ENCODE measurements around the gene MGAT3.
A peak's percentile ranks its signal among the peaks of the same experiment; 100 is the strongest.

The MGAT3 gene

GRCh38 chr22:39430576-39431150 is 26.1 kb upstream of the MGAT3 start:
- H3K9me3 Mint-ChIP-seq: no peaks in the 10 kb centered on the region
- DNase-seq (ENCODE audit: low spot score in 2 of 2): no peak
- H3K36me3 Mint-ChIP-seq (ENCODE audit: insufficient read depth): peaks cover 27% of the 10 kb centered on the region
- no peak overlapping the region for H3K4me3 Mint-ChIP-seq
- no peaks in the 10 kb centered on the region for H3K4me1 Mint-ChIP-seq
- no peak for ATAC-seq (replicated peaks; ENCODE audit: extremely low read depth, poor library complexity, severe bottlenecking)
- no peak overlapping the region for H3K27ac Mint-ChIP-seq (ENCODE audit: low read depth)
- H3K27me3 Mint-ChIP-seq: no peaks in the 10 kb centered on the region

- Mint-ChIP-seq H3K4me1 (no peaks in the 10 kb centered on the region), H3K36me3 (ENCODE audit: insufficient read depth) (peaks cover 23% of the 10 kb centered on the region), H3K9me3 (no peaks in the 10 kb centered on the region), H3K27ac (ENCODE audit: low read depth) (no peak overlapping the region), H3K4me3 (no peak overlapping the region), H3K27me3 (no peaks in the 10 kb centered on the region)
- DNase-seq (ENCODE audit: low spot score in 2 of 2) (no peak), ATAC-seq (replicated peaks; ENCODE audit: extremely low read depth, poor library complexity, severe bottlenecking) (no peak)
These were observed 25.5 kb upstream of the MGAT3 start for GRCh38 chr22:39431216-39431801.

GRCh38 chr22:39431821-39432251 is 25.0 kb upstream of the MGAT3 start:
- H3K4me3 Mint-ChIP-seq: no peak overlapping the region
- DNase-seq (ENCODE audit: low spot score in 2 of 2) (no peak), ATAC-seq (replicated peaks; ENCODE audit: extremely low read depth, poor library complexity, severe bottlenecking) (no peak)
- H3K9me3 Mint-ChIP-seq: no peaks in the 10 kb centered on the region
- no peaks in the 10 kb centered on the region for H3K27me3 Mint-ChIP-seq
- H3K36me3 Mint-ChIP-seq (ENCODE audit: insufficient read depth): peaks cover 20% of the 10 kb centered on the region
- H3K4me1 Mint-ChIP-seq: no peaks in the 10 kb centered on the region
- H3K27ac Mint-ChIP-seq (ENCODE audit: low read depth): no peak overlapping the region

- ATAC-seq (replicated peaks; ENCODE audit: extremely low read depth, poor library complexity, severe bottlenecking) (no peak), DNase-seq (ENCODE audit: low spot score in 2 of 2) (no peak)
- Mint-ChIP-seq H3K4me3 (no peak overlapping the region), H3K27me3 (no peaks in the 10 kb centered on the region), H3K9me3 (no peaks in the 10 kb centered on the region), H3K4me1 (no peaks in the 10 kb centered on the region), H3K36me3 (ENCODE audit: insufficient read depth) (peaks cover 15% of the 10 kb centered on the region), H3K27ac (ENCODE audit: low read depth) (no peak overlapping the region)
These were observed 24.4 kb upstream of the MGAT3 start for GRCh38 chr22:39432361-39432811.

GRCh38 chr22:39433476-39434242 is 23.2 kb upstream of the MGAT3 start:
- Mint-ChIP-seq H3K27me3 (peaks cover 2% of the 10 kb centered on the region), H3K27ac (ENCODE audit: low read depth) (no peak overlapping the region)

GRCh38 chr22:39434243-39434653 is 22.6 kb upstream of the MGAT3 start:
- H3K27ac Mint-ChIP-seq (ENCODE audit: low read depth): no peak overlapping the region
- H3K27me3 Mint-ChIP-seq: peaks cover 8% of the 10 kb centered on the region
- peaks cover 4% of the 10 kb centered on the region for H3K4me1 Mint-ChIP-seq
- no peak for DNase-seq (ENCODE audit: low spot score in 2 of 2)
- no peak overlapping the region for H3K4me3 Mint-ChIP-seq
- ATAC-seq (replicated peaks; ENCODE audit: extremely low read depth, poor library complexity, severe bottlenecking): no peak
- no peaks in the 10 kb centered on the region for H3K9me3 Mint-ChIP-seq
- peaks cover 4% of the 10 kb centered on the region for H3K36me3 Mint-ChIP-seq (ENCODE audit: insufficient read depth)

More at GRCh38 chr22:39433476-39434242, 23.2 kb upstream of the MGAT3 start:
- Mint-ChIP-seq H3K9me3 (no peaks in the 10 kb centered on the region), H3K4me1 (no peaks in the 10 kb centered on the region), H3K4me3 (no peak overlapping the region), H3K36me3 (ENCODE audit: insufficient read depth) (peaks cover 7% of the 10 kb centered on the region)
- no peak for ATAC-seq (replicated peaks; ENCODE audit: extremely low read depth, poor library complexity, severe bottlenecking)
- no peak for DNase-seq (ENCODE audit: low spot score in 2 of 2)

GRCh38 chr22:39434721-39435120 is 22.1 kb upstream of the MGAT3 start:
- ATAC-seq (replicated peaks; ENCODE audit: extremely low read depth, poor library complexity, severe bottlenecking) (no peak), DNase-seq (ENCODE audit: low spot score in 2 of 2) (no peak)
- no peaks in the 10 kb centered on the region for H3K9me3 Mint-ChIP-seq
- H3K27ac Mint-ChIP-seq (ENCODE audit: low read depth): no peak overlapping the region
- peaks cover 6% of the 10 kb centered on the region for H3K4me1 Mint-ChIP-seq
- peaks cover 13% of the 10 kb centered on the region for H3K27me3 Mint-ChIP-seq
- no peak overlapping the region for H3K4me3 Mint-ChIP-seq
- peaks cover 4% of the 10 kb centered on the region for H3K36me3 Mint-ChIP-seq (ENCODE audit: insufficient read depth)

GRCh38 chr22:39435616-39436015 is 21.2 kb upstream of the MGAT3 start:
- H3K27me3 Mint-ChIP-seq: peaks cover 14% of the 10 kb centered on the region
- H3K36me3 Mint-ChIP-seq (ENCODE audit: insufficient read depth): no peaks in the 10 kb centered on the region
- no peaks in the 10 kb centered on the region for H3K9me3 Mint-ChIP-seq
- H3K4me1 Mint-ChIP-seq: peaks cover 6% of the 10 kb centered on the region
- H3K27ac Mint-ChIP-seq (ENCODE audit: low read depth): no peak overlapping the region
- H3K4me3 Mint-ChIP-seq: no peak overlapping the region
- DNase-seq (ENCODE audit: low spot score in 2 of 2): no peak
- ATAC-seq (replicated peaks; ENCODE audit: extremely low read depth, poor library complexity, severe bottlenecking): no peak

- Mint-ChIP-seq H3K4me3 (peak overlapping the region; percentile 34), H3K4me1 (peaks cover 6% of the 10 kb centered on the region), H3K27me3 (peaks cover 24% of the 10 kb centered on the region), H3K9me3 (no peaks in the 10 kb centered on the region), H3K27ac (ENCODE audit: low read depth) (no peak overlapping the region), H3K36me3 (ENCODE audit: insufficient read depth) (no peaks in the 10 kb centered on the region)
- ATAC-seq (replicated peaks; ENCODE audit: extremely low read depth, poor library complexity, severe bottlenecking) (no peak), DNase-seq (ENCODE audit: low spot score in 2 of 2) (no peak)
These were observed 18.8 kb upstream of the MGAT3 start for GRCh38 chr22:39437791-39438704.

GRCh38 chr22:39439170-39439569 is 17.6 kb upstream of the MGAT3 start:
- Mint-ChIP-seq H3K9me3 (no peaks in the 10 kb centered on the region), H3K27ac (ENCODE audit: low read depth) (no peak overlapping the region), H3K4me1 (peaks cover 6% of the 10 kb centered on the region), H3K4me3 (no peak overlapping the region), H3K27me3 (peaks cover 29% of the 10 kb centered on the region), H3K36me3 (ENCODE audit: insufficient read depth) (no peaks in the 10 kb centered on the region)
- ATAC-seq (replicated peaks; ENCODE audit: extremely low read depth, poor library complexity, severe bottlenecking) (no peak), DNase-seq (ENCODE audit: low spot score in 2 of 2) (no peak)

- Mint-ChIP-seq H3K4me3 (no peak overlapping the region), H3K9me3 (no peaks in the 10 kb centered on the region), H3K36me3 (ENCODE audit: insufficient read depth) (no peaks in the 10 kb centered on the region), H3K27me3 (peaks cover 35% of the 10 kb centered on the region), H3K4me1 (peaks cover 14% of the 10 kb centered on the region), H3K27ac (ENCODE audit: low read depth) (no peak overlapping the region)
- no peak for ATAC-seq (replicated peaks; ENCODE audit: extremely low read depth, poor library complexity, severe bottlenecking)
- DNase-seq (ENCODE audit: low spot score in 2 of 2): no peak
These were observed 13.4 kb upstream of the MGAT3 start for GRCh38 chr22:39443398-39443797.

- no peaks in the 10 kb centered on the region for H3K36me3 Mint-ChIP-seq (ENCODE audit: insufficient read depth)
- DNase-seq (ENCODE audit: low spot score in 2 of 2) (no peak), ATAC-seq (replicated peaks; ENCODE audit: extremely low read depth, poor library complexity, severe bottlenecking) (no peak)
- no peak overlapping the region for H3K4me3 Mint-ChIP-seq
- H3K27me3 Mint-ChIP-seq: peaks cover 26% of the 10 kb centered on the region
- H3K9me3 Mint-ChIP-seq: no peaks in the 10 kb centered on the region
- H3K4me1 Mint-ChIP-seq: peaks cover 9% of the 10 kb centered on the region
- H3K27ac Mint-ChIP-seq (ENCODE audit: low read depth): no peak overlapping the region
These were observed 12.5 kb upstream of the MGAT3 start for GRCh38 chr22:39444247-39444800.
